ENCODE data around the gene TACC2. TPM values are rescaled to one million over a fixed set of nuclear protein-coding genes. Genes with fewer than 3 reads are reported as not detected.

Gene TACC2
- total and polyA plus RNA-seq, 2 experiments from 2014 or later = 30.8 to 35.9 TPM

- TF ChIP-seq NANOG (IDR thresholded peaks at IDR 0.05; ENCODE audit: borderline replicate concordance) (no peak), CTCF (conservative IDR thresholded peaks at IDR 0.05; ENCODE audit: low read depth in 2 of 2) (no peak), POLR2AphosphoS5 (IDR thresholded peaks at IDR 0.05; ENCODE audit: low read depth) (no peak)
Observed at GRCh38 chr10:121961456-121961855, 27.5 kb upstream of the TACC2 start (continued).

DNA sequence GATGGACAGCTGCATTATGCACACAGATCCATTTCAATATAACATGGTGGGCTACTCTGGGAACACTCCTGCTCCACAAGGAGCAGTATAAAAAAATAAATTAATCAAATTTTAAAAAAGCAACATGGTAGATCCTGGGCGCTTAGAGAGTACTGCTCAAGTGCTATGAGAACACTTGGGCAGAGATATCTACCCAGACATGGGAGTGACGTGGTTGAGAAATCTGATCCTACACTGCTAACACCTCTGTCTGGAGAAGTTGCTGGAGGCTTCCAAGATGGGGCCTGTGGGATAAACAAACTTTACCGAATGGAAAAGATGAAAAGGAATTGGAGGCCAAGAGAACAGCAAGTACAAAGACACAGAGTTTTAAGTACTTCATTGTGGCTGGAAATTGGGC, 23.0 kb upstream of the TACC2 start:
- H3K36me3 ChIP-seq (ENCODE audit: insufficient read depth) = peaks cover 31% of the 10 kb centered on the region
- H3K9me2 ChIP-seq (ENCODE audit: insufficient read depth) = no peaks in the 10 kb centered on the region
- Mint-ChIP-seq H3K4me3 (no peak overlapping the region), H3K27ac (no peak overlapping the region), H3K36me3 (ENCODE audit: low read depth) (peaks cover 63% of the 10 kb centered on the region), H3K9me3 (no peaks in the 10 kb centered on the region), H3K27me3 (ENCODE audit: insufficient read depth, low read depth, poor library complexity) (peaks cover 2% of the 10 kb centered on the region), H3K4me1 (no peaks in the 10 kb centered on the region)
- ATAC-seq (no peak), DNase-seq (ENCODE audit: low spot score) (no peak)
- no peaks in the 10 kb centered on the region for H4K20me1 ChIP-seq (replicated peaks; ENCODE audit: insufficient read depth)
- H3K79me2 ChIP-seq (replicated peaks; ENCODE audit: insufficient read depth) = no peaks in the 10 kb centered on the region
- no peak overlapping the region for H3K4me2 ChIP-seq
- no peaks in the 10 kb centered on the region for H3K27me3 ChIP-seq (ENCODE audit: insufficient read depth)
- no peaks in the 10 kb centered on the region for H3F3A ChIP-seq (replicated peaks; ENCODE audit: low read depth)
- no peak overlapping the region for H3K4me3 ChIP-seq
- no peaks in the 10 kb centered on the region for H3K4me1 ChIP-seq (ENCODE audit: insufficient read depth)
- H2AFZ ChIP-seq = no peak overlapping the region
- H3K27ac ChIP-seq (ENCODE audit: low read depth) = no peak overlapping the region
- TF ChIP-seq CREB1 (CRISPR knock-in tag; IDR thresholded peaks at IDR 0.05; ENCODE audit: low read depth) (no peak), STAT1 (IDR thresholded peaks at IDR 0.05; ENCODE audit: unreplicated experiment) (no peak), ZNF331 (CRISPR knock-in tag; IDR thresholded peaks at IDR 0.05; ENCODE audit: low read depth) (no peak), EZH2 (IDR thresholded peaks at IDR 0.05; ENCODE audit: low read depth, unreplicated experiment) (no peak), CTCF (conservative IDR thresholded peaks at IDR 0.05; ENCODE audit: low read depth in 2 of 2) (no peak), ZNF114 (CRISPR knock-in tag; IDR thresholded peaks at IDR 0.05) (no peak), EZH2phosphoT487 (IDR thresholded peaks at IDR 0.05; ENCODE audit: unreplicated experiment) (no peak)
- TF ChIP-seq, protein P1, sequence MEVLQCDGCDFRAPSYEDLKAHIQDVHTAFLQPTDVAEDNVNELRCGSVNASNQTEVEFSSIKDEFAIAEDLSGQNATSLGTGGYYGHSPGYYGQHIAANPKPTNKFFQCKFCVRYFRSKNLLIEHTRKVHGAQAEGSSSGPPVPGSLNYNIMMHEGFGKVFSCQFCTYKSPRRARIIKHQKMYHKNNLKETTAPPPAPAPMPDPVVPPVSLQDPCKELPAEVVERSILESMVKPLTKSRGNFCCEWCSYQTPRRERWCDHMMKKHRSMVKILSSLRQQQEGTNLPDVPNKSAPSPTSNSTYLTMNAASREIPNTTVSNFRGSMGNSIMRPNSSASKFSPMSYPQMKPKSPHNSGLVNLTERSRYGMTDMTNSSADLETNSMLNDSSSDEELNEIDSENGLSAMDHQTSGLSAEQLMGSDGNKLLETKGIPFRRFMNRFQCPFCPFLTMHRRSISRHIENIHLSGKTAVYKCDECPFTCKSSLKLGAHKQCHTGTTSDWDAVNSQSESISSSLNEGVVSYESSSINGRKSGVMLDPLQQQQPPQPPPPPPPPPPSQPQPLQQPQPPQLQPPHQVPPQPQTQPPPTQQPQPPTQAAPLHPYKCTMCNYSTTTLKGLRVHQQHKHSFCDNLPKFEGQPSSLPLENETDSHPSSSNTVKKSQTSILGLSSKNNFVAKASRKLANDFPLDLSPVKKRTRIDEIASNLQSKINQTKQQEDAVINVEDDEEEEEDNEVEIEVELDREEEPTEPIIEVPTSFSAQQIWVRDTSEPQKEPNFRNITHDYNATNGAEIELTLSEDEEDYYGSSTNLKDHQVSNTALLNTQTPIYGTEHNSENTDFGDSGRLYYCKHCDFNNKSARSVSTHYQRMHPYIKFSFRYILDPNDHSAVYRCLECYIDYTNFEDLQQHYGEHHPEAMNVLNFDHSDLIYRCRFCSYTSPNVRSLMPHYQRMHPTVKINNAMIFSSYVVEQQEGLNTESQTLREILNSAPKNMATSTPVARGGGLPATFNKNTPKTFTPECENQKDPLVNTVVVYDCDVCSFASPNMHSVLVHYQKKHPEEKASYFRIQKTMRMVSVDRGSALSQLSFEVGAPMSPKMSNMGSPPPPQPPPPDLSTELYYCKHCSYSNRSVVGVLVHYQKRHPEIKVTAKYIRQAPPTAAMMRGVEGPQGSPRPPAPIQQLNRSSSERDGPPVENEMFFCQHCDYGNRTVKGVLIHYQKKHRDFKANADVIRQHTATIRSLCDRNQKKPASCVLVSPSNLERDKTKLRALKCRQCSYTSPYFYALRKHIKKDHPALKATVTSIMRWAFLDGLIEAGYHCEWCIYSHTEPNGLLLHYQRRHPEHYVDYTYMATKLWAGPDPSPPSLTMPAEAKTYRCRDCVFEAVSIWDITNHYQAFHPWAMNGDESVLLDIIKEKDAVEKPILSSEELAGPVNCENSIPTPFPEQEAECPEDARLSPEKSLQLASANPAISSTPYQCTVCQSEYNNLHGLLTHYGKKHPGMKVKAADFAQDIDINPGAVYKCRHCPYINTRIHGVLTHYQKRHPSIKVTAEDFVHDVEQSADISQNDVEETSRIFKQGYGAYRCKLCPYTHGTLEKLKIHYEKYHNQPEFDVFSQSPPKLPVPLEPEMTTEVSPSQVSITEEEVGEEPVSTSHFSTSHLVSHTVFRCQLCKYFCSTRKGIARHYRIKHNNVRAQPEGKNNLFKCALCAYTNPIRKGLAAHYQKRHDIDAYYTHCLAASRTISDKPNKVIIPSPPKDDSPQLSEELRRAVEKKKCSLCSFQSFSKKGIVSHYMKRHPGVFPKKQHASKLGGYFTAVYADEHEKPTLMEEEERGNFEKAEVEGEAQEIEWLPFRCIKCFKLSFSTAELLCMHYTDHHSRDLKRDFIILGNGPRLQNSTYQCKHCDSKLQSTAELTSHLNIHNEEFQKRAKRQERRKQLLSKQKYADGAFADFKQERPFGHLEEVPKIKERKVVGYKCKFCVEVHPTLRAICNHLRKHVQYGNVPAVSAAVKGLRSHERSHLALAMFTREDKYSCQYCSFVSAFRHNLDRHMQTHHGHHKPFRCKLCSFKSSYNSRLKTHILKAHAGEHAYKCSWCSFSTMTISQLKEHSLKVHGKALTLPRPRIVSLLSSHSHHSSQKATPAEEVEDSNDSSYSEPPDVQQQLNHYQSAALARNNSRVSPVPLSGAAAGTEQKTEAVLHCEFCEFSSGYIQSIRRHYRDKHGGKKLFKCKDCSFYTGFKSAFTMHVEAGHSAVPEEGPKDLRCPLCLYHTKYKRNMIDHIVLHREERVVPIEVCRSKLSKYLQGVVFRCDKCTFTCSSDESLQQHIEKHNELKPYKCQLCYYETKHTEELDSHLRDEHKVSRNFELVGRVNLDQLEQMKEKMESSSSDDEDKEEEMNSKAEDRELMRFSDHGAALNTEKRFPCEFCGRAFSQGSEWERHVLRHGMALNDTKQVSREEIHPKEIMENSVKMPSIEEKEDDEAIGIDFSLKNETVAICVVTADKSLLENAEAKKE (CRISPR knock-in tag; IDR thresholded peaks at IDR 0.05) = no peak
- TF ChIP-seq, protein P2, sequence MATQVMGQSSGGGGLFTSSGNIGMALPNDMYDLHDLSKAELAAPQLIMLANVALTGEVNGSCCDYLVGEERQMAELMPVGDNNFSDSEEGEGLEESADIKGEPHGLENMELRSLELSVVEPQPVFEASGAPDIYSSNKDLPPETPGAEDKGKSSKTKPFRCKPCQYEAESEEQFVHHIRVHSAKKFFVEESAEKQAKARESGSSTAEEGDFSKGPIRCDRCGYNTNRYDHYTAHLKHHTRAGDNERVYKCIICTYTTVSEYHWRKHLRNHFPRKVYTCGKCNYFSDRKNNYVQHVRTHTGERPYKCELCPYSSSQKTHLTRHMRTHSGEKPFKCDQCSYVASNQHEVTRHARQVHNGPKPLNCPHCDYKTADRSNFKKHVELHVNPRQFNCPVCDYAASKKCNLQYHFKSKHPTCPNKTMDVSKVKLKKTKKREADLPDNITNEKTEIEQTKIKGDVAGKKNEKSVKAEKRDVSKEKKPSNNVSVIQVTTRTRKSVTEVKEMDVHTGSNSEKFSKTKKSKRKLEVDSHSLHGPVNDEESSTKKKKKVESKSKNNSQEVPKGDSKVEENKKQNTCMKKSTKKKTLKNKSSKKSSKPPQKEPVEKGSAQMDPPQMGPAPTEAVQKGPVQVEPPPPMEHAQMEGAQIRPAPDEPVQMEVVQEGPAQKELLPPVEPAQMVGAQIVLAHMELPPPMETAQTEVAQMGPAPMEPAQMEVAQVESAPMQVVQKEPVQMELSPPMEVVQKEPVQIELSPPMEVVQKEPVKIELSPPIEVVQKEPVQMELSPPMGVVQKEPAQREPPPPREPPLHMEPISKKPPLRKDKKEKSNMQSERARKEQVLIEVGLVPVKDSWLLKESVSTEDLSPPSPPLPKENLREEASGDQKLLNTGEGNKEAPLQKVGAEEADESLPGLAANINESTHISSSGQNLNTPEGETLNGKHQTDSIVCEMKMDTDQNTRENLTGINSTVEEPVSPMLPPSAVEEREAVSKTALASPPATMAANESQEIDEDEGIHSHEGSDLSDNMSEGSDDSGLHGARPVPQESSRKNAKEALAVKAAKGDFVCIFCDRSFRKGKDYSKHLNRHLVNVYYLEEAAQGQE (IDR thresholded peaks at IDR 0.05; ENCODE audit: unreplicated experiment) = no peak
